ENCODE measurements around the gene ATF2. TPM values are rescaled to one million over a fixed set of nuclear protein-coding genes. Genes with fewer than 3 reads are reported as not detected.

The ATF2 gene
- total and polyA plus RNA-seq, 2 donors (not counting 1 experiment from before 2014, with no cell fraction given): 52.7 to 64.5 TPM

GRCh38 chr2:175183674-175184073, 15.7 kb upstream of the ATF2 start:
- Histone ChIP-seq H2AFZ (ENCODE audit: low read length) (no peak overlapping the region), H3K4me1 (ENCODE audit: control insufficient read depth, extremely low read depth, insufficient read depth, low read length) (peaks cover 2% of the 10 kb centered on the region), H3K9me3 (ENCODE audit: control insufficient read depth, insufficient read depth, low read depth, low read length) (no peaks in the 10 kb centered on the region), H3K9ac (ENCODE audit: insufficient read depth, low read length) (no peak overlapping the region), H3K79me2 (ENCODE audit: control insufficient read depth, insufficient read depth, low read length) (peaks cover 31% of the 10 kb centered on the region), H3K36me3 (ENCODE audit: control insufficient read depth, insufficient read depth, low read length) (peaks cover 6% of the 10 kb centered on the region), H3K4me3 (replicated peaks in 1 of 4; ENCODE audit: control extremely low read depth in 1 of 4, insufficient read depth in 1 of 4, low read depth in 3 of 4, low read length in 4 of 4) (no peak overlapping the region), H3K27ac (ENCODE audit: insufficient read depth, low read length) (no peak overlapping the region), H3K27me3 (ENCODE audit: control insufficient read depth, insufficient read depth, low read length) (no peaks in the 10 kb centered on the region), H3K4me2 (ENCODE audit: extremely low read depth, insufficient read depth, low read length) (no peak overlapping the region), H4K20me1 (ENCODE audit: control insufficient read depth, extremely low read depth, insufficient read depth, low read length) (no peaks in the 10 kb centered on the region)
- TF ChIP-seq EZH2 (IDR thresholded peaks at IDR 0.05; ENCODE audit: low read length, missing control alignments) (no peak), CTCF (conservative IDR thresholded peaks at IDR 0.05 in 1 of 2, IDR thresholded peaks at IDR 0.05 in 1 of 2; ENCODE audit: low read depth in 1 of 2, low read length in 2 of 2) (no peak)
- no peak for DNase-seq (ENCODE audit: low read depth in 2 of 2)

GRCh38 chr2:175181877-175182308, 13.9 kb upstream of the ATF2 start:
- Histone ChIP-seq H3K4me2 (ENCODE audit: extremely low read depth, insufficient read depth, low read length) (peak overlapping the region; percentile 66), H3K4me3 (replicated peaks in 1 of 4; ENCODE audit: control extremely low read depth in 1 of 4, insufficient read depth in 1 of 4, low read depth in 3 of 4, low read length in 4 of 4) (peak overlapping the region; percentile 73 to 94 (median 80)), H3K9ac (ENCODE audit: insufficient read depth, low read length) (no peak overlapping the region), H3K27me3 (ENCODE audit: control insufficient read depth, insufficient read depth, low read length) (no peaks in the 10 kb centered on the region), H3K36me3 (ENCODE audit: control insufficient read depth, insufficient read depth, low read length) (peaks cover 6% of the 10 kb centered on the region), H3K79me2 (ENCODE audit: control insufficient read depth, insufficient read depth, low read length) (peaks cover 32% of the 10 kb centered on the region), H4K20me1 (ENCODE audit: control insufficient read depth, extremely low read depth, insufficient read depth, low read length) (no peaks in the 10 kb centered on the region), H2AFZ (ENCODE audit: low read length) (peak overlapping the region; percentile 95), H3K27ac (ENCODE audit: insufficient read depth, low read length) (peak overlapping the region; percentile 67), H3K4me1 (ENCODE audit: control insufficient read depth, extremely low read depth, insufficient read depth, low read length) (peaks cover 2% of the 10 kb centered on the region), H3K9me3 (ENCODE audit: control insufficient read depth, insufficient read depth, low read depth, low read length) (no peaks in the 10 kb centered on the region)
- no peak for DNase-seq (ENCODE audit: low read depth in 2 of 2)
- TF ChIP-seq CTCF (conservative IDR thresholded peaks at IDR 0.05 in 1 of 2, IDR thresholded peaks at IDR 0.05 in 1 of 2; ENCODE audit: low read depth in 1 of 2, low read length in 2 of 2) (no peak), EZH2 (IDR thresholded peaks at IDR 0.05; ENCODE audit: low read length, missing control alignments) (no peak)

DNA sequence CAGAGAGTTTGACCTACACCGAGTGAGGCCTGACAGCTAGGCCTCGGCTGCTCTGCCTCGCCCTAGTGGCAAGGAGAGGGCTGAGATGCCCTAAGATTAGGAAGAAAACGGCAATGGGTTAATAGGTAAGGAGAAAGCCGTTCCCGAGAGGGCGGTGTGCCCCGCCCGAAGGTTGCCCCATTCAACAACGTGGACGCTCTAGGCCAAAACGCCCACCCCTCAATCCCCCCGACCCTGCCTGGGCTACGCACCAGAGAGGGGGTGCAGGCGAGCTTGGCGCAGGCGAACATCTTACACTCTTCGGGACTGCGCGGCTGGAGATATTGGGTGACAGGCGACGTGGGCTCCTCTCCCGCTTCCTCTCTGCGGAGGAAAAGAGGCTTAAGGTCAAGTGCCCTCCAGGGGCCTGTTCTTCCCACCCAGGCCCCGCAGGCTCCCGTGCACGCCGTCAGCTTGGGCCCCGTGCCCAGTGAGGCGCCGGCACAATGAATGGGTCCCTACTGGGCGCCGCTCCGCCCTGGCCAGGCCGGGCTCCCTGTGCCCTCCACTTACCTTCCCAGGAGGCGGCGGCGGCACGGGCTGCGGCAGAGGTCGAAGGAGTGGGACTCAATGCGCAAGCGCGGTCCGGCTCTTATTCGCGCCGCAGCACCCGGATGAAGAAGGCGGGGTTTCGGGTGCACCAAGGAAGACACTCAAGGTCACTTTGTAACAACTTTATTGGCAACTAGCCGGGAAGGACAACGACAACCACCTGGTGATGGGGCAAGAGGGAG, 13.3 kb upstream of the ATF2 start, which contains the start of gene ATP5MC3:
TSS of gene ATP5MC3 (minus strand) at position 607 of the 773 bp plus-strand sequence. CDS start at position 290, 317 bp downstream.
- H3K27ac ChIP-seq (ENCODE audit: insufficient read depth, low read length): peak within 1 kb of the TSS; percentile 67
- no peaks in the 10 kb centered on the region for H3K9me3 ChIP-seq (ENCODE audit: control insufficient read depth, insufficient read depth, low read depth, low read length)
- H4K20me1 ChIP-seq (ENCODE audit: control insufficient read depth, extremely low read depth, insufficient read depth, low read length): no peaks in the 10 kb centered on the region
- peak within 1 kb of the TSS; percentile 80 for H3K4me2 ChIP-seq (ENCODE audit: extremely low read depth, insufficient read depth, low read length)
- H3K36me3 ChIP-seq (ENCODE audit: control insufficient read depth, insufficient read depth, low read length): peaks cover 6% of the 10 kb centered on the region
- no peak for TF ChIP-seq EZH2 (IDR thresholded peaks at IDR 0.05; ENCODE audit: low read length, missing control alignments)
- TF ChIP-seq CTCF (conservative IDR thresholded peaks at IDR 0.05 in 1 of 2, IDR thresholded peaks at IDR 0.05 in 1 of 2; ENCODE audit: low read depth in 1 of 2, low read length in 2 of 2): peak; percentile 20 to 26
- H3K4me1 ChIP-seq (ENCODE audit: control insufficient read depth, extremely low read depth, insufficient read depth, low read length): peaks cover 2% of the 10 kb centered on the region
- peak within 1 kb of the TSS; percentile 95 for H2AFZ ChIP-seq (ENCODE audit: low read length)
- no peaks in the 10 kb centered on the region for H3K27me3 ChIP-seq (ENCODE audit: control insufficient read depth, insufficient read depth, low read length)
- peaks cover 32% of the 10 kb centered on the region for H3K79me2 ChIP-seq (ENCODE audit: control insufficient read depth, insufficient read depth, low read length)
- H3K9ac ChIP-seq (ENCODE audit: insufficient read depth, low read length): peak within 1 kb of the TSS; percentile 78
- DNase-seq (ENCODE audit: low read depth in 2 of 2): peak; percentile 91 to 96
- H3K4me3 ChIP-seq (replicated peaks in 1 of 4; ENCODE audit: control extremely low read depth in 1 of 4, insufficient read depth in 1 of 4, low read depth in 3 of 4, low read length in 4 of 4): peak within 1 kb of the TSS; percentile 73 to 94 (median 80)
